Stimulated activated CD4-positive, alpha-beta T cell treated with anti-CD3 and anti-CD28 coated beads, Interleukin-1b, Interleukin-23, amount 100 ng/mL, for 48 hours (primary cell): ENCODE results near the gene CA6.
"Not testable (repeated sequence)": the region's sequence is repeated elsewhere in the genome, so short reads cannot be mapped to it uniquely, and the experiment has no call there.

ENCODE experiments used
- DNase-seq: peaks from one replicate; pipeline ENCODE4 v3.0.0-alpha.2; 2020

CA6 gene

GRCh38 chr1:9008236-9008635 is 62.6 kb downstream of the CA6 start:
- DNase-seq = no peak

GRCh38 chr1:9009438-9010370 is 64.0 kb downstream of the CA6 start:
- peak; percentile 33 for DNase-seq

- no peak for DNase-seq
Observed at GRCh38 chr1:9010781-9011323, 65.2 kb downstream of the CA6 start.

- DNase-seq = no peak
Observed at GRCh38 chr1:9013819-9014218, 68.2 kb downstream of the CA6 start.

- DNase-seq = no peak
Observed at GRCh38 chr1:9014475-9015375, 69.1 kb downstream of the CA6 start.

GRCh38 chr1:9016455-9016854 is 70.8 kb downstream of the CA6 start:
- DNase-seq = no peak

GRCh38 chr1:9018333-9018732 is 72.7 kb downstream of the CA6 start:
- DNase-seq = no peak

- DNase-seq = no peak
Observed at GRCh38 chr1:9019896-9020295, 74.2 kb downstream of the CA6 start.

- DNase-seq = no peak
Observed at GRCh38 chr1:9020305-9020704, 74.6 kb downstream of the CA6 start.

GRCh38 chr1:9022026-9022738 is 76.5 kb downstream of the CA6 start:
- not testable (repeated sequence) for DNase-seq

GRCh38 chr1:9022773-9023172 is 77.1 kb downstream of the CA6 start:
- no peak for DNase-seq
